ENCODE measurements around the gene NUFIP2.
"Not testable (repeated sequence)": the region's sequence is repeated elsewhere in the genome, so short reads cannot be mapped to it uniquely, and the experiment has no call there.

Gene NUFIP2

GRCh38 chr17:29237476-29238132 lies 56.3 kb downstream of the NUFIP2 start:
- H3K36me3 Mint-ChIP-seq (ENCODE audit: low read depth): no peaks in the 10 kb centered on the region
- no peak for DNase-seq
- H3K27me3 Mint-ChIP-seq: no peaks in the 10 kb centered on the region
- no peak overlapping the region for H3K27ac Mint-ChIP-seq
- H3K4me3 Mint-ChIP-seq: no peak overlapping the region
- peaks cover 14% of the 10 kb centered on the region for H3K4me1 Mint-ChIP-seq (ENCODE audit: low read depth)
- H3K9me3 Mint-ChIP-seq: no peaks in the 10 kb centered on the region

GRCh38 chr17:29235904-29236303 lies 58.0 kb downstream of the NUFIP2 start:
- DNase-seq: no peak
- Mint-ChIP-seq H3K27me3 (no peaks in the 10 kb centered on the region), H3K4me3 (no peak overlapping the region), H3K4me1 (ENCODE audit: low read depth) (peaks cover 6% of the 10 kb centered on the region), H3K9me3 (no peaks in the 10 kb centered on the region), H3K36me3 (ENCODE audit: low read depth) (no peaks in the 10 kb centered on the region), H3K27ac (no peak overlapping the region)

GRCh38 chr17:29234972-29235371 lies 59.0 kb downstream of the NUFIP2 start:
- not testable (repeated sequence) for H3K36me3 Mint-ChIP-seq (ENCODE audit: low read depth); H3K4me1 Mint-ChIP-seq (ENCODE audit: low read depth); H3K4me3 Mint-ChIP-seq; DNase-seq; H3K27me3 Mint-ChIP-seq; H3K9me3 Mint-ChIP-seq; H3K27ac Mint-ChIP-seq

- no peaks in the 10 kb centered on the region for H3K36me3 Mint-ChIP-seq (ENCODE audit: low read depth)
- no peaks in the 10 kb centered on the region for H3K4me1 Mint-ChIP-seq (ENCODE audit: low read depth)
- H3K27ac Mint-ChIP-seq: no peak overlapping the region
- no peak for DNase-seq
- no peaks in the 10 kb centered on the region for H3K27me3 Mint-ChIP-seq
- H3K4me3 Mint-ChIP-seq: no peak overlapping the region
- H3K9me3 Mint-ChIP-seq: no peaks in the 10 kb centered on the region
Measured at GRCh38 chr17:29233301-29233700, 60.6 kb downstream of the NUFIP2 start.

- no peak overlapping the region for H3K4me3 Mint-ChIP-seq
- DNase-seq: no peak
- no peaks in the 10 kb centered on the region for H3K9me3 Mint-ChIP-seq
- H3K4me1 Mint-ChIP-seq (ENCODE audit: low read depth): peaks cover 6% of the 10 kb centered on the region
- no peaks in the 10 kb centered on the region for H3K27me3 Mint-ChIP-seq
- no peaks in the 10 kb centered on the region for H3K36me3 Mint-ChIP-seq (ENCODE audit: low read depth)
- no peak overlapping the region for H3K27ac Mint-ChIP-seq
Measured at GRCh38 chr17:29225396-29225795, 68.6 kb downstream of the NUFIP2 start.

GRCh38 chr17:29221338-29221737 lies 72.6 kb downstream of the NUFIP2 start:
- DNase-seq; H3K27me3 Mint-ChIP-seq; H3K27ac Mint-ChIP-seq; H3K36me3 Mint-ChIP-seq (ENCODE audit: low read depth); H3K4me3 Mint-ChIP-seq; H3K9me3 Mint-ChIP-seq: not testable (repeated sequence)
- H3K4me1 Mint-ChIP-seq (ENCODE audit: low read depth): peaks cover 12% of the 10 kb centered on the region

GRCh38 chr17:29219378-29220047 lies 74.4 kb downstream of the NUFIP2 start:
- Mint-ChIP-seq H3K36me3 (ENCODE audit: low read depth) (no peaks in the 10 kb centered on the region), H3K4me1 (ENCODE audit: low read depth) (peaks cover 8% of the 10 kb centered on the region), H3K27ac (no peak overlapping the region), H3K9me3 (no peaks in the 10 kb centered on the region), H3K27me3 (no peaks in the 10 kb centered on the region), H3K4me3 (no peak overlapping the region)
- peak; percentile 75 for DNase-seq

GRCh38 chr17:29216856-29217255 lies 77.1 kb downstream of the NUFIP2 start:
- Mint-ChIP-seq H3K9me3 (no peaks in the 10 kb centered on the region), H3K27ac (no peak overlapping the region)

GRCh38 chr17:29216181-29216580 lies 77.8 kb downstream of the NUFIP2 start:
- no peaks in the 10 kb centered on the region for H3K36me3 Mint-ChIP-seq (ENCODE audit: low read depth)

More at GRCh38 chr17:29216856-29217255, 77.1 kb downstream of the NUFIP2 start:
- Mint-ChIP-seq H3K4me1 (ENCODE audit: low read depth) (peaks cover 8% of the 10 kb centered on the region), H3K27me3 (no peaks in the 10 kb centered on the region), H3K4me3 (no peak overlapping the region), H3K36me3 (ENCODE audit: low read depth) (no peaks in the 10 kb centered on the region)
- DNase-seq: no peak

GRCh38 chr17:29215717-29216116 lies 78.2 kb downstream of the NUFIP2 start:
- no peak overlapping the region for H3K4me3 Mint-ChIP-seq
- no peaks in the 10 kb centered on the region for H3K27me3 Mint-ChIP-seq
- no peaks in the 10 kb centered on the region for H3K36me3 Mint-ChIP-seq (ENCODE audit: low read depth)
- peaks cover 8% of the 10 kb centered on the region for H3K4me1 Mint-ChIP-seq (ENCODE audit: low read depth)
- no peaks in the 10 kb centered on the region for H3K9me3 Mint-ChIP-seq
- no peak overlapping the region for H3K27ac Mint-ChIP-seq
- no peak for DNase-seq

More at GRCh38 chr17:29216181-29216580, 77.8 kb downstream of the NUFIP2 start:
- Mint-ChIP-seq H3K9me3 (no peaks in the 10 kb centered on the region), H3K27me3 (no peaks in the 10 kb centered on the region), H3K4me1 (ENCODE audit: low read depth) (peaks cover 8% of the 10 kb centered on the region), H3K27ac (no peak overlapping the region), H3K4me3 (no peak overlapping the region)
- DNase-seq: no peak

- Mint-ChIP-seq H3K27ac (no peak overlapping the region), H3K4me1 (ENCODE audit: low read depth) (peaks cover 8% of the 10 kb centered on the region), H3K27me3 (no peaks in the 10 kb centered on the region), H3K4me3 (no peak overlapping the region), H3K36me3 (ENCODE audit: low read depth) (no peaks in the 10 kb centered on the region), H3K9me3 (no peaks in the 10 kb centered on the region)
- DNase-seq: no peak
Measured at GRCh38 chr17:29215174-29215573, 78.8 kb downstream of the NUFIP2 start.

GRCh38 chr17:29214215-29215146 lies 79.5 kb downstream of the NUFIP2 start:
- Mint-ChIP-seq H3K27me3 (no peaks in the 10 kb centered on the region), H3K9me3 (no peaks in the 10 kb centered on the region), H3K4me1 (ENCODE audit: low read depth) (peaks cover 5% of the 10 kb centered on the region), H3K4me3 (no peak overlapping the region), H3K27ac (no peak overlapping the region), H3K36me3 (ENCODE audit: low read depth) (no peaks in the 10 kb centered on the region)
- no peak for DNase-seq

GRCh38 chr17:29212681-29213121 lies 81.2 kb downstream of the NUFIP2 start:
- no peaks in the 10 kb centered on the region for H3K36me3 Mint-ChIP-seq (ENCODE audit: low read depth)
- H3K4me3 Mint-ChIP-seq: no peak overlapping the region
- no peaks in the 10 kb centered on the region for H3K4me1 Mint-ChIP-seq (ENCODE audit: low read depth)
- no peaks in the 10 kb centered on the region for H3K9me3 Mint-ChIP-seq
- no peak for DNase-seq
- H3K27me3 Mint-ChIP-seq: no peaks in the 10 kb centered on the region
- H3K27ac Mint-ChIP-seq: no peak overlapping the region

- Mint-ChIP-seq H3K9me3 (no peaks in the 10 kb centered on the region), H3K36me3 (ENCODE audit: low read depth) (no peaks in the 10 kb centered on the region), H3K4me1 (ENCODE audit: low read depth) (no peaks in the 10 kb centered on the region), H3K27ac (no peak overlapping the region), H3K27me3 (no peaks in the 10 kb centered on the region), H3K4me3 (no peak overlapping the region)
- no peak for DNase-seq
Measured at GRCh38 chr17:29212094-29212631, 81.8 kb downstream of the NUFIP2 start.
